HepG2 (cell line): Measurements from ENCODE around the gene ADAMTS2. TPM values are rescaled to one million over a fixed set of nuclear protein-coding genes. Genes with fewer than 3 reads are reported as not detected.

Source experiments
- ATAC-seq: fragments of 200-7000 bp; cut with Tn5 transposase; 3 replicates; pipeline ENCODE4 v1.9.1; 2020; ENCODE audit warnings: mild to moderate bottlenecking, moderate library complexity
- BruUV-seq: library from RNA; stranded (reverse); fragments of 400-500 nt; replicated peaks from 2 replicates; lab custom pipeline; 2021; lab: Mats Ljungman, UMichigan
- CTCF ChIA-PET: fragments of 300-600 bp; formaldehyde crosslinking; extraction: SDS; loops from one replicate; lab custom pipeline; 2021; ENCODE audit warnings: low total read pairs, inconsistent platforms, low intra/inter-chr PET ratio; lab: Yijun Ruan, JAX
- POLR2A ChIA-PET: fragments of 350-600 bp; sonication (Branson Sonifier 250); formaldehyde crosslinking; loops from one replicate; lab custom pipeline; 2020; ENCODE audit warnings: antibody characterized with exemption, inconsistent platforms; lab: Yijun Ruan, JAX
- DNase-seq: peaks from one replicate; pipeline ENCODE4 v3.0.0-alpha.2; 2015; ENCODE audit warnings: low spot score
- FAIRE-seq: peaks from 3 replicates; lab custom pipeline; 2011; peaks lifted over from hg19 to GRCh38; lab: Jason Lieb, UNC
- H2AFZ ChIP-seq: one replicate; pipeline ENCODE4 v1.6.1; 2011; ENCODE audit warnings: low read length, inconsistent platforms
- H3K27ac ChIP-seq: fragments of 300-600 bp; 3 replicates; pipeline ENCODE4 v1.8.0; 2011; ENCODE audit warnings: mixed run types, mild to moderate bottlenecking, mixed read lengths, low read length, inconsistent platforms; ENCODE audit not compliant: insufficient read depth; ENCODE audit errors: extremely low read length
- H3K27me3 ChIP-seq, 2 experiments: fragments of 200-600 bp in 1 of 2; 2 replicates in 1 of 2; 3 replicates in 1 of 2; pipeline versions ENCODE4 v1.6.0 to v1.8.0; 2011; ENCODE audit warnings: low read length in 2 of 2, mild to moderate bottlenecking in 2 of 2, moderate library complexity in 2 of 2, inconsistent platforms in 1 of 2; ENCODE audit not compliant: insufficient read depth in 2 of 2, control insufficient read depth in 1 of 2
- H3K36me3 ChIP-seq, 2 experiments: fragments of 200-600 bp in 1 of 2; replicated peaks in 1 of 2; 2 replicates in 1 of 2; 3 replicates in 1 of 2; pipeline versions ENCODE4 v1.5.1 to v1.8.0; 2011; ENCODE audit warnings: low read length in 2 of 2, inconsistent platforms in 1 of 2; ENCODE audit not compliant: insufficient read depth in 2 of 2, control insufficient read depth in 1 of 2
- H3K4me1 ChIP-seq: 2 replicates; pipeline ENCODE4 v1.5.1; 2012; ENCODE audit warnings: low read length, inconsistent platforms; ENCODE audit not compliant: insufficient read depth
- H3K4me2 ChIP-seq: 2 replicates; pipeline ENCODE4 v1.6.0; 2011; ENCODE audit warnings: low read depth, low read length, inconsistent platforms
- H3K4me3 ChIP-seq, 3 experiments: fragments of 200-600 bp in 1 of 3; sonication (generic), shearing (Covaris generic) in 1 of 3; replicated peaks in 1 of 3; 2 replicates each; pipeline ENCODE4 v1.5.1; 2011 to 2016; ENCODE audit warnings: low read length in 3 of 3, inconsistent platforms in 2 of 3, low read depth in 2 of 3, mild to moderate bottlenecking in 2 of 3, control low read depth in 1 of 3, mixed read lengths in 1 of 3; ENCODE audit not compliant: insufficient read depth in 1 of 3
- H3K79me2 ChIP-seq: one replicate; pipeline ENCODE4 v1.6.1; 2011; ENCODE audit warnings: low read length, inconsistent platforms; ENCODE audit not compliant: insufficient read depth
- H3K9ac ChIP-seq: 2 replicates; pipeline ENCODE4 v1.6.0; 2011; ENCODE audit warnings: mild to moderate bottlenecking, low read depth, low read length, inconsistent platforms; ENCODE audit not compliant: insufficient read depth
- H3K9me3 ChIP-seq: 2 replicates; pipeline ENCODE4 v1.5.1; 2012; ENCODE audit warnings: mild to moderate bottlenecking, low read length
- H4K20me1 ChIP-seq: 2 replicates; pipeline ENCODE4 v1.6.0; 2011; ENCODE audit warnings: inconsistent platforms, mild to moderate bottlenecking, low read length, moderate library complexity; ENCODE audit not compliant: insufficient read depth
- CHCHD3 ChIP-seq: sonication (generic); formaldehyde crosslinking; IDR thresholded peaks from 2 replicates; pipeline ENCODE4 v1.8.0; 2022; ENCODE audit warnings: mild to moderate bottlenecking, missing genetic modification reagents, moderate library complexity
- MATR3 ChIP-seq: sonication (generic); formaldehyde crosslinking; IDR thresholded peaks from 2 replicates; pipeline ENCODE4 v1.4.0; 2020; ENCODE audit warnings: missing genetic modification reagents
- MIER3 ChIP-seq: IDR thresholded peaks from 2 replicates; pipeline ENCODE4 v1.6.1; 2016; ENCODE audit warnings: missing compliant biosample characterization, borderline replicate concordance
- NKX3-1 ChIP-seq: sonication (generic); formaldehyde crosslinking; IDR thresholded peaks from 2 replicates; pipeline ENCODE4 v1.5.0; 2020; ENCODE audit warnings: missing genetic modification reagents
- RBFOX2 ChIP-seq: fragments of 200-400 bp; formaldehyde crosslinking; IDR thresholded peaks from 2 replicates; pipeline ENCODE4 v1.6.1; 2017; ENCODE audit warnings: low read depth, mild to moderate bottlenecking, low read length
- SAFB2 ChIP-seq: sonication (generic); formaldehyde crosslinking; IDR thresholded peaks from 2 replicates; pipeline ENCODE4 v1.5.1; 2020; ENCODE audit warnings: missing genetic modification reagents, low read depth, mild to moderate bottlenecking, borderline replicate concordance
- SMAD3 ChIP-seq: sonication (generic); formaldehyde crosslinking; IDR thresholded peaks from 2 replicates; pipeline ENCODE4 v1.4.0; 2020; ENCODE audit warnings: missing genetic modification reagents
- SUZ12 ChIP-seq: fragments of 150-350 bp; IDR thresholded peaks from 2 replicates; pipeline ENCODE4 v1.6.1; 2014; ENCODE audit warnings: low read depth, low read length
- ZBTB38 ChIP-seq: sonication (generic); formaldehyde crosslinking; IDR thresholded peaks from 2 replicates; pipeline ENCODE4 v1.5.1; 2020; ENCODE audit warnings: mild to moderate bottlenecking, missing genetic modification reagents
- ZC3H13 ChIP-seq: sonication (generic); formaldehyde crosslinking; IDR thresholded peaks from 2 replicates; pipeline ENCODE4 v1.8.1; 2023; ENCODE audit warnings: mild to moderate bottlenecking, missing genetic modification reagents, moderate library complexity
- ZNF253 ChIP-seq: sonication (generic); formaldehyde crosslinking; IDR thresholded peaks from 2 replicates; pipeline ENCODE4 v1.8.0; 2022; ENCODE audit warnings: mild to moderate bottlenecking, missing genetic modification reagents, borderline replicate concordance
- ZNF264 ChIP-seq: sonication (generic); formaldehyde crosslinking; IDR thresholded peaks from 2 replicates; pipeline ENCODE4 v1.4.0; 2020; ENCODE audit warnings: missing genetic modification reagents
- ZNF274 ChIP-seq: sonication (generic); formaldehyde crosslinking; IDR thresholded peaks from 2 replicates; pipeline ENCODE4 v1.5.1; 2020; ENCODE audit warnings: mild to moderate bottlenecking, missing genetic modification reagents
- ZNF607 ChIP-seq: sonication (generic); formaldehyde crosslinking; IDR thresholded peaks from 2 replicates; pipeline ENCODE4 v1.5.1; 2020; ENCODE audit warnings: missing genetic modification reagents, mild to moderate bottlenecking, borderline replicate concordance
- ZNF629 ChIP-seq: sonication (generic); formaldehyde crosslinking; conservative IDR thresholded peaks from 2 replicates; pipeline ENCODE4 v1.5.0; 2020; ENCODE audit warnings: missing genetic modification reagents
- ZNF713 ChIP-seq: sonication (generic); formaldehyde crosslinking; IDR thresholded peaks from 2 replicates; pipeline ENCODE4 v1.4.0; 2020; ENCODE audit warnings: mild to moderate bottlenecking, missing genetic modification reagents
- WGBS: methylation state at CpG from one replicate; pipeline ENCODE4 v1.1.6; 2017; ENCODE audit warnings: low lambda C conversion rate; 5-methylcytosine and 5-hydroxymethylcytosine counted together
- in situ Hi-C: cut with HindIII; loops from 2 replicates; pipeline ENCODE4 v1.10.0; 2017; ENCODE audit warnings: low pct_unique_long_range_greater_than_20kb; ENCODE audit not compliant: extremely low pct_ligation_motif_present
- intact Hi-C: fragments of 100-400 bp; cut with micrococcal nuclease; formaldehyde crosslinking; loops from one replicate; pipeline ENCODE4 v1.10.0; 2022; ENCODE audit not compliant: unreplicated experiment
- polyA plus RNA-seq, 8 experiments: library from polyadenylated mRNA; depleted of rRNA in 3 of 8; stranded (reverse) in 7 of 8; unstranded in 1 of 8; fragments of >200 nt; fragmentation: Illumina TruSeq in 4 of 8; extraction: Trizol in 4 of 8; gene quantifications; 2 replicates each; pipeline versions ENCODE4 v1.2.1 to v1.2.3, GENCODE V29; 2011 to 2016; ENCODE audit warnings: low read depth in 4 of 8, missing spikeins in 1 of 8, mixed read lengths in 1 of 8; ENCODE audit not compliant: insufficient read depth in 1 of 8
- total RNA-seq, 5 experiments: library from RNA; depleted of rRNA; stranded (reverse); fragments of >200 nt; fragmentation: Illumina TruSeq; extraction: Trizol; gene quantifications; 2 replicates each; pipeline ENCODE4 v1.2.3, GENCODE V29; 2016; ENCODE audit warnings: low read depth in 1 of 5
- TF ChIP-seq, protein P1 (sequence below): sonication (generic); formaldehyde crosslinking; IDR thresholded peaks from 2 replicates; pipeline ENCODE4 v1.4.0; 2020; ENCODE audit warnings: mild to moderate bottlenecking, low read depth, missing genetic modification reagents
- TF ChIP-seq, protein P2 (sequence below): sonication (generic); formaldehyde crosslinking; IDR thresholded peaks from 2 replicates; pipeline ENCODE4 v1.4.0; 2020; ENCODE audit warnings: missing genetic modification reagents

ADAMTS2 gene
- total and polyA plus RNA-seq, 2 of the 13 experiments (the other 11 are each of a cell fraction or from before 2014, with no cell fraction given), result 0.24 to 3.5 TPM

DNA sequence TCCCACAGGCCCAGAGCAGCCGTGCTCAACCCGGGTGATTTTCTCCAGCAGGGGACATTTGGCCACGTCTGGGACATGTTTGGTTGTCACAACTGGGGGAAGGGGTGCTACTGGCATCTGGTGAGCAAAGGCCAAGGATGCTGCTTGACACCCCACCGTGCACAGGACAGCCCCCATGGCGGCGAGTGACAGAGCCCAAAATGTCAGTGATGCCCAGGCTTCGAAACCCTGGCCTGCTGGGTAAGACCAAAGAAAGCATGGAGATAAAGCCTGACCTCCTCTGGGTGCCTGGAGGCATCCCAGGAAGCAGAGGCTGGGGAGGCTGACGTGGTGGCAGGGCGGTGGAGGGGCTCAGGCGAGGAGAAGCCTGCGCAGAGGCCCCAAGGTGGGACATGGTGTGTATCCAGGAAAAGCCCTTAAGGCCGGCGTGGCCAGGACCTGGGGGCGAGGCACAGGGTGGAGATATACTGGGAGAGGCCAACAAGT, 218.7 kb downstream of the ADAMTS2 start:
- no peak for ATAC-seq
- no peak for FAIRE-seq
- Histone ChIP-seq H3K4me1 (no peaks in the 10 kb centered on the region), H3K4me3 (no peak overlapping the region), H3K9ac (no peak overlapping the region), H3K36me3 (no peaks in the 10 kb centered on the region), H3K27me3 (no peaks in the 10 kb centered on the region), H3K4me2 (no peak overlapping the region), H4K20me1 (no peaks in the 10 kb centered on the region), H3K9me3 (no peaks in the 10 kb centered on the region), H3K27ac (no peak overlapping the region), H3K79me2 (no peaks in the 10 kb centered on the region), H2AFZ (no peak overlapping the region)
- no TSS peak for BruUV-seq
- POLR2A ChIA-PET, result no interaction called here
- no peak for TF ChIP-seq ZC3H13 (CRISPR knock-in tag)
- no peak for TF ChIP-seq NKX3-1 (CRISPR knock-in tag)
- TF ChIP-seq MATR3, result no peak
- no peak for TF ChIP-seq ZNF629
- TF ChIP-seq SMAD3, result no peak
- TF ChIP-seq SAFB2 (CRISPR knock-in tag), result no peak
- TF ChIP-seq CHCHD3 (CRISPR knock-in tag), result no peak
- TF ChIP-seq RBFOX2, result no peak
- TF ChIP-seq, protein P1, sequence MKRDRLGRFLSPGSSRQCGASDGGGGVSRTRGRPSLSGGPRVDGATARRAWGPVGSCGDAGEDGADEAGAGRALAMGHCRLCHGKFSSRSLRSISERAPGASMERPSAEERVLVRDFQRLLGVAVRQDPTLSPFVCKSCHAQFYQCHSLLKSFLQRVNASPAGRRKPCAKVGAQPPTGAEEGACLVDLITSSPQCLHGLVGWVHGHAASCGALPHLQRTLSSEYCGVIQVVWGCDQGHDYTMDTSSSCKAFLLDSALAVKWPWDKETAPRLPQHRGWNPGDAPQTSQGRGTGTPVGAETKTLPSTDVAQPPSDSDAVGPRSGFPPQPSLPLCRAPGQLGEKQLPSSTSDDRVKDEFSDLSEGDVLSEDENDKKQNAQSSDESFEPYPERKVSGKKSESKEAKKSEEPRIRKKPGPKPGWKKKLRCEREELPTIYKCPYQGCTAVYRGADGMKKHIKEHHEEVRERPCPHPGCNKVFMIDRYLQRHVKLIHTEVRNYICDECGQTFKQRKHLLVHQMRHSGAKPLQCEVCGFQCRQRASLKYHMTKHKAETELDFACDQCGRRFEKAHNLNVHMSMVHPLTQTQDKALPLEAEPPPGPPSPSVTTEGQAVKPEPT (CRISPR knock-in tag), result no peak
- TF ChIP-seq, protein P2, sequence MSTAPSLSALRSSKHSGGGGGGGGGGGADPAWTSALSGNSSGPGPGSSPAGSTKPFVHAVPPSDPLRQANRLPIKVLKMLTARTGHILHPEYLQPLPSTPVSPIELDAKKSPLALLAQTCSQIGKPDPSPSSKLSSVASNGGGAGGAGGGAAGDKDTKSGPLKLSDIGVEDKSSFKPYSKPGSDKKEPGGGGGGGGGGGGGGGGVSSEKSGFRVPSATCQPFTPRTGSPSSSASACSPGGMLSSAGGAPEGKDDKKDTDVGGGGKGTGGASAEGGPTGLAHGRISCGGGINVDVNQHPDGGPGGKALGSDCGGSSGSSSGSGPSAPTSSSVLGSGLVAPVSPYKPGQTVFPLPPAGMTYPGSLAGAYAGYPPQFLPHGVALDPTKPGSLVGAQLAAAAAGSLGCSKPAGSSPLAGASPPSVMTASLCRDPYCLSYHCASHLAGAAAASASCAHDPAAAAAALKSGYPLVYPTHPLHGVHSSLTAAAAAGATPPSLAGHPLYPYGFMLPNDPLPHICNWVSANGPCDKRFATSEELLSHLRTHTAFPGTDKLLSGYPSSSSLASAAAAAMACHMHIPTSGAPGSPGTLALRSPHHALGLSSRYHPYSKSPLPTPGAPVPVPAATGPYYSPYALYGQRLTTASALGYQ (CRISPR knock-in tag), result no peak
- no peak for TF ChIP-seq SUZ12
- TF ChIP-seq MIER3 (CRISPR knock-in tag), result no peak
- TF ChIP-seq ZBTB38 (CRISPR knock-in tag), result no peak
- no peak for TF ChIP-seq ZNF607
- no peak for TF ChIP-seq ZNF253 (CRISPR knock-in tag)
- TF ChIP-seq ZNF713 (CRISPR knock-in tag), result no peak
- no peak for TF ChIP-seq ZNF274 (CRISPR knock-in tag)
- TF ChIP-seq ZNF264 (CRISPR knock-in tag), result no peak
- CTCF ChIA-PET, result no interaction called here
- WGBS, result 35% methylated on average over 11 of the region's 14 CpGs
- intact Hi-C loops (no loop called here), in situ Hi-C loops (no loop called here)
- no peak for DNase-seq
